HG02884 (cell line): Measurements from ENCODE around the gene ARID2.

Source experiments
- ATAC-seq: cut with Tn5 transposase; IDR thresholded peaks from one replicate; pipeline ENCODE4 v1.9.1; 2021; ENCODE audit warnings: mild to moderate bottlenecking, moderate library complexity; ENCODE audit not compliant: unreplicated experiment

Gene ARID2

DNA sequence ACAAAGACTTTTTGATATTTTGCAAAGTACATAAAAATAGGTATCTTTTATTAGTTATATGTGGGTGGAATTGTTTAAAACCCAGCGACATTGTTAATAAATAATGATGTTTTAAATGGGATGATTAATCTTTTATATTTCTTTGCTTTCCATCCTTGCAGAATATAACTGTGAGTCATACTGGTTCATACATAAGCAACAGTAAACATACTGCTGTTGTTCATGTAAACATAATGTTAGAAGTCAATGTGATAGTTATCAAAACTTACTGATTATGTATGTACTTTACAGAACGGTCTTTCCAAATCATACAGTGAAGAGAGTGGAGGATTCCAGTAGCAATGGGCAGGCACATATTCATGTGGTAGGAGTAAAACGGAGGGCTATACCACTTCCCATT, 119.8 kb downstream of the ARID2 start:
- ATAC-seq = no peak

DNA sequence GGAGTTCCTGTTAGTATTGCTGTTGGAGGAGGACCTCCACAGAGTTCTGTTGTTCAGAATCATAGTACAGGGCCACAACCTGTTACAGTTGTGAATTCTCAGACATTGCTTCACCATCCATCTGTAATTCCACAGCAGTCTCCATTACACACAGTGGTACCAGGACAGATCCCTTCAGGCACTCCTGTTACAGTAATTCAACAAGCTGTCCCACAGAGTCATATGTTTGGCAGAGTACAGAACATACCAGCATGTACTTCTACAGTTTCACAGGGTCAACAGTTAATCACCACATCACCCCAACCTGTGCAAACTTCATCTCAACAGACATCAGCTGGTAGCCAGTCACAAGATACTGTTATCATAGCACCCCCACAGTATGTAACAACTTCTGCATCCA, 120.8 kb downstream of the ARID2 start:
- no peak for ATAC-seq

DNA sequence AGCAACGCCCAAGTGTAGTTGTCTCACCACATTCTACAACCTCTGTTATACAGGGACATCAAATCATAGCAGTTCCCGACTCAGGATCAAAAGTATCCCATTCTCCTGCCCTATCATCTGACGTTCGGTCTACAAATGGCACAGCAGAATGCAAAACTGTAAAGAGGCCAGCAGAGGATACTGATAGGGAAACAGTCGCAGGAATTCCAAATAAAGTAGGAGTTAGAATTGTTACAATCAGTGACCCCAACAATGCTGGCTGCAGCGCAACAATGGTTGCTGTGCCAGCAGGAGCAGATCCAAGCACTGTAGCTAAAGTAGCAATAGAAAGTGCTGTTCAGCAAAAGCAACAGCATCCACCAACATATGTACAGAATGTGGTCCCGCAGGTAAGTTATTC, 123.0 kb downstream of the ARID2 start:
- ATAC-seq = no peak

DNA sequence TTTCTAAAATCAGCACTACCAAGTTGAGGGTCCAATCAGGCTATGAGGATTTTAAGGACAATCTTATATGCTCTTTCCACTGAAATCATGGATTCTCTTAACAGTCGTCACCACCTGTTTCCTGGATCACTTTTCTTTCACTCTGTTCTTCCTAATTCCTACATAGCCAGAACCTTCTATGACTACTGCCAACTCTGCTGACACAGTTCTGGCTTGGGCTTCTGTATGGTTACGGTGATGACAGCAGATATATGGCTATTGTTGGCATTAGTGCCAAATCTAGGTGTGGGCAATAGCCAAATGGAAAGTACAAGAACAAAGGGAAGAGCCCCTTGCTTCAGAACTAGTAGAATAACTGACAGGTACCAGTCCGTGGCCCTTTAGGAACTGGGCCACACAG, 124.0 kb downstream of the ARID2 start:
- no peak for ATAC-seq

DNA sequence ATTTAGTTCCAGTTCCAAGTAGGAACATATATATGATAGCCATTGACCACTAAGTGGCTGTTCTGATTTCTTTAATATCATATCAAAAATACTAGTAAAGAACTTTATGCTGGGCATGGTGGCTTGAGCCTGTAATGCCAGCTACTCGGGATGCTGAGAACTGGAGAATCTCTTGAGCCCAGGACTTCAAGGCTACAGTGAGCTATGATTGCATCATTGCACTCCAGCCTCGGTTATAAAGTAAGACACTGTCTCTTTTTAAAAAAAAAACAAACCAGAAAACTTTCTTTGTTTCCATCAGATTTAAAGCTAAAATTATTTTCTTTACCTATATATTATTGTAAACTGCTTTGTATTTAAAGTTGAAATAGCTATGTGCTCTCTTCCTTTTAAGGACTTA, 133.8 kb downstream of the ARID2 start:
- no peak for ATAC-seq

DNA sequence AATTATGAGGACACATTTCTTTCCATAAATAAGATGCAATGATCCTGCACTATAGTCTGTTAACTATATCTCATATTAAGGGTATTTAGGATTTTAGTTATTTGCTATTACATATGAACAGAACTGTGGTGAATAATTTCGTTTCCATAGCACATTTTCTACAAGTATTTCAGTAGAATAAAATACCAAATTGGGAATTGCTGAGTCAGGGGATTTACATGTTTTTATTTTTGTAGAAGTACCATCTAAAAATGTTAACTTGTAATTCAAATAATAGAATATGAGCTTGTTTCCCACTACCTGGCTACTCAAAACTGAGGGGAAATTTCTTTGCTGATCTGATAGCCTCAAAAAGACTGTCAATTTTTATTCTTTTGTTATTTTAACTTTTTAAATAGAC, 136.8 kb downstream of the ARID2 start:
- no peak for ATAC-seq

DNA sequence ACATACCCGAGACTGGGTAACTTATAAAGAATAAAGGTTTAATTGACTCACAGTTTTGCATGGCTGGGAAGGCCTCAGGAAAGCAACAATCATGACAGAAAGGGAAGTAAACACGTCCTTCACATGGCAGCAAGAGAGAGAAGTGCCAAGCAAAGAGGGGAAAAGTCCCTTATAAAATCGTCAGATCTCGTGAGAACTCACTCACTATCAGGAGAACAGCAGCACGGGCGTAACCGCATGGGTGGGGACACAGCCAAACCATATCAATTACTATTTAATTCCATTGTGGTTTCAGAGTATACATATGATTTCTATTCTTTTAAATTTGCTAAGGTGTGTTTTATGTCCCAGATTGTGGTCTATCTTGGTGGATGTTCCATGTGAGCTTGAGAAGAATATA, 142.9 kb downstream of the ARID2 start:
- ATAC-seq = no peak

DNA sequence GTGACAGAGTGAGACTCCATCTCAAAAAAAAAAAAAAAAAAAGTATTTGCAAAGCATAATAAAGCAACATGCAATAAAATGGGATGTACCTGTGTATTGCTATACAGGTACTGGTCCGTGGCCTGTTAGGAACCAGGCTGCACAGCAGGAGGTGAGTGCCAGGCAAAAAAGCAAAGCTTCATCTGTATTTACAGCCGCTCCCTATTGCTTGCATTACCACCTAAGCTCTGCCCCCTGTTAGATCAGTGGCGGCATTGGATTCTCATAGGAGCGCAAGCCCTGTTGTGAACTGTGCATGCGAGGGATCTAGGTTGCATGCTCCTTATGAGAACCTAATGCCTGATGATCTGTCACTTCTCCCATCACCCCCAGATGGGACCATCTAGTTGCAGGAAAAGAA, 147.6 kb downstream of the ARID2 start:
- no peak for ATAC-seq

DNA sequence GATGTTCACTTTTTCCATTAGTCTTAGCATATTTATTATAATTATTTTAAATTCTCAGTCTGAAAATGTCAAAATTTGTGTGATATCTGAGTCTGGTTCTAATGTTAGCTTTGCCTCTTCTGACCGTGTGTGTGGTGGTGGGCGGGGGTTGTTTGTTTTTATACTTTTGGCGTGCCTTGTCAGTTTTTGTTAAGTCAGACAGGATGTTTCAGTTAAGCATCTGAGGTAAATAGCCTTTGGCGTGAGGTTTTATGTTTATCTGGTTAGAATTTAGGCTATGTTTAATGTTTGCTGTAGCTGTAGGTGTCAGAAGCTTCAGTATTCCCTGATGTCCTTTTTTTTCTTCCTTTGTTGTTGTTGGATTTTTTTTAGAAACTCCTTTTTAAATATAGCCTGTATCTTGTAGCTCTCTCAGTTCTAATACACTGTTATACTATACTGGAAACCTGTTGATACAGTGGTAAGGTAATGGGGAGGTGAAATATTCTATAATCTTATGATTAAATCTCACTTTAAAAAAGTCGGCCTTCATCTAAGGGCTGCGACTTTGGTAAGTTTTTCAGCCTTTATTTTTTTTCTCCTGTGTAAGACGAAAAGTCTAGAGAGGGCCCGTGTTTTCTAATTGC, 149.2 kb downstream of the ARID2 start:
- ATAC-seq = no peak

DNA sequence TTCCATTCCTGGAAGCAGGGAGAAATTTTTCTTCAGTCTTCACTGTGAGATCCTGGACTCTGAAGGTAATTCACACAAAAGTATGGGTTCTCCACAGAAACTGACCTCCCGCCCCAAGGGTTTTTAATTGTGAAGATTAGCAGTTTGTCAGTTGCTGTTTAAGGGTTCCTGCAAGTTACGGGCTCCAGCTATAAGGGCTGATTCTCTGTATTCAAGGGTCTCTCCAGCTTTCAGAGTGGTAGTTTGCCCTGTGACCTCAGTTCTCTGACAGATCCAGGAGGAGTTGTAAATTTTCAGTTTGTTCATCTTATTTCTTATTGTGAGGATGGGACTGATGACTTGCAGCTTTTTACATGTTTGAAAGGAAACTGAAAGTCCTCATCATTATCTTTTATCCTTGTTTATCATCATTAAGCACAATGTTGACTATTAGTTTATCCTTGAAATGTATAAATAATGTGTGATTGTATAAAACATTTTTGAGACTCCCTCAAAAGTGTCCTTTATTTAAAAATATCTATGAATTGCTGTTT, 149.9 kb downstream of the ARID2 start:
- no peak for ATAC-seq

DNA sequence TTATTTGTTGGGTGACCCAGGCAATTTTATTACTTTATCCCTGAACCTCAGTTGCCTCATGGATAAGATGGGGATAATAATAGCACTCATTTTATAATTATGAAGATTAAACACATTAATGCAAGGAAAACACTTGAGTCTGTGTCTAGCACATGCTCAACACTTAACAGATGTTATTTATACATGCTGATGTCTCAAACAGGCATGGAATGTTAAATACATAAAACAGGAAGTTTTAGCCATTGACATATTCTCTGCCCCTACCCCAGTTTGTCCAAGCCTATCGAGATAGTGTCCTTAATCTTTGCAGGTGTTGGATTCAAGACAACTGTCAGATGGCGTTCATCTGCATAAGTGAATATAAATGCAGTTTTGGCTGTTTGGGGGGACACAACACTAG, 151.0 kb downstream of the ARID2 start:
- no peak for ATAC-seq

DNA sequence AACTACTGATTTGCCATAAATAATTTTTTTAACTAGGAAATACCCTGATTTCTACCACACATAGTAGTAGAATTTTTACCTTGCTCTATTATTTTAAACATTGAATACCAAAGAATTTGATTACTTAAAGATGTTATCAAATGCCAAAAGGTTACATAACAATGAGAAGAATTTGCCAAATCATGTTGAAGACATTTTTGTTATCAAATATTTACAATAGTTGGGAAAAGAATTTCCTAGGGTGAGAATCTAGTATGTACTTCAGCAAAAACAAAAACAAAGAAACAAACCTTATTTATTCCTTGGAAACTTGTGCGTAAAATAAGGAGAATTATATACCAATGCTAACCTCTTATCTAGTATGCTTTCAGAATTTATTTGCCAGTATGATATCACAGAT, 153.7 kb downstream of the ARID2 start:
- ATAC-seq = no peak

DNA sequence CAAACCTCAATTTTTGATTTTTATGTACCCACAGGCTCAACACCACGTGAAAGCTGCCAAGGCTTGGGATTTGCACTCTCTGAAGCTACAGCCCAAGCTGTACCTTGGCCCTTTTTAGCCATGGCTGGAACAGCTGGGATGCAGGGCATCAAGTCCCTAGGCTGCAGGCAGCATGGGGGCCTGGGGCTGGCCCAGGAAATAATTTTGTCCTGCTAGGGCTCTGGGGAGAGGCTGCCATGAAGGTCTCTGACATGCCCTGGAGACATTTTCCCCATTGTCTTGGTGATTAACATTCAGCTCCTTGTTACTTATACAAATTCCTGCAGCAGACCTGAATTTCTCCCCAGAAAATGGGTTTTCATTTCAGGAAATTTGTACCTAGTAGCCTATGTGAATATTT, 157.2 kb downstream of the ARID2 start:
- ATAC-seq = no peak

DNA sequence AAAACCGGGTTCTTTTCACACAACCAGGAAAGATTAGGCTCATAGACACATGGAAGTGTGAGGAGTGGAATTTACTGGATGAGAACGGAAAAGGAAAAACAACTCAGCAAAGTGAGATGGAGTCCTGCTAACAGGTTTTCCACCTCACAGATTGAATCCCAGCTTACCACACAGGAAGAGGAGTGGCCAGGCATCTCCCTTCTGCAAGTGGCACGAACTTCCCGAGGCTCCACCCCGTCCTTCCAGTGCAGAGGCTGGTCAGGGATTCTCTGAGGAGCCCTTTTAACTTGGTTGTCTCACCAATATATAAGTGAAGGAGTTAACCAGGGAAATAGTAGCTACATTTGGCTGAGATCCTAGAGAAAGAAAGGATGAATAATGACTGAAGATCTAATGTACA, 158.0 kb downstream of the ARID2 start:
- no peak for ATAC-seq

DNA sequence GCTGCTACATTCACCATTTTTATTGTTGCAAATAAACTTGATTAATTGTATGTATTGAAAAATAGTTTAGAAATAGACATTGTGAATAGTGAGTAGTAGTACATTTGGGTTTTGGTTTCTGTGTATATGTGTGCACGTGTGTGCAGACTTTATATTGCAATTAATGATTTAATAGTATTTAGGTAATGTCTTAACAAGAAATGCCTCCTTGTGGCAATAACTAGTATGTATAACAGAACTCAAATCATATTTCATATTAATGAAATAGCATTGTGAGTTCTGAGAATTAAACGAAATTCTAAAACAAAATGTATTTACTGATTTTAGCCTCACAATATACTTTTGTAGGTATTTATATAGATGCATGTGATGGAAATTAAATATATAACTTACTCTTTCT, 160.8 kb downstream of the ARID2 start:
- ATAC-seq = no peak

DNA sequence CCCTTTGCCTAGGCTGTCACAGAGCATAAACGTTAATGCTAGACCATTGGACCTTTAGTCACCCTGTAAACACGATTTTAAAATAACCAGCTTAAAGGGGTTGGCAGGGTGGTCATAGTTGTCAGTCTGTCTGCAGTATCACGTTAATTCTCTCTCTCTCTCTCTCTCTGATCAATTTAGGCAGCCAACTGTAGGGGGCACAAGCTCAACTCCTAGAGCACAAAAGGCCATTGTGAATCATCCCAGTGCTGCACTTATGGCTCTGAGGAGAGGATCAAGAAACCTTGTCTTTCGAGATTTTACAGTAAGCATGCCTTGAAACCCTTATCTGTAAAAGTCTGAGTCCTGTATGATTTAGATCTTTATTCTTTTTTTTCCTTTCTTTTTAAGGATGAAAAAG, 163.7 kb downstream of the ARID2 start:
- no peak for ATAC-seq

DNA sequence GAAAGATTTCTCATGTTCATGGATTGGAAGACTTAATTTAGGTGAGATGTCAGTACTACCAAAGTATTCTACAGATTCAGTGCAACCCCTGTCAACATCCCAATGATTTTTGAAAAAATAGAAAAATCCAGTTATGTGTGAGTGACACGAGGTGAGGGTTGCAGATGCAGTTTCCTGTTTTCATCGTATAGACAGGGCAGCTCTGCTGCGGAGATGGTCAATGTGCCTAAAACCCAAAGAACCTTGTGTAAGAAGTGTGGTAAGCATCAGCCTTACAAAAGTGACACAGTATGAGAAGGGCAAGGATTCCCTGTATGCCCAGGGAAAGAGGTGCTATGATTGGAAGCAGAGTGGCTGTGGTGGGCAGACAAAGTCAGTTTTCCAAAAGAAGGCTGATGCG, 166.5 kb downstream of the ARID2 start:
- no peak for ATAC-seq

DNA sequence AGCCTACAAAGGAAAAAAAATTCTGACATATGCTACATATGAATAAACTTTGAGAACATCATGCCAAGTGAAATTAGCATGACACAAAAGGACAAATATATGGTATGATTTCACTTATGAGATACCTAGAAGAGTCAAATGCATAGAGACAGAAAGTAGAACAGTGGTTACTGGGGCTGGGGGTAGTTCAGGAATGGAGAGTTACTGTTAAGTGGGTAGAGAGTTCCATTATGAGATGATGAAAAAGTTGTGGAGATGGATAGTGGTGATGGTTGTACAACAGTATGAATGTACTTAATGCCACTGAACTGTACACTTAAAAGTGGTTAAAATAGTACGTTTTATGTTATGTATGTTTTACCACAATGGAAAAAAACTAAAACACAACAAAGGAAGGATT, 168.6 kb downstream of the ARID2 start:
- no peak for ATAC-seq

DNA sequence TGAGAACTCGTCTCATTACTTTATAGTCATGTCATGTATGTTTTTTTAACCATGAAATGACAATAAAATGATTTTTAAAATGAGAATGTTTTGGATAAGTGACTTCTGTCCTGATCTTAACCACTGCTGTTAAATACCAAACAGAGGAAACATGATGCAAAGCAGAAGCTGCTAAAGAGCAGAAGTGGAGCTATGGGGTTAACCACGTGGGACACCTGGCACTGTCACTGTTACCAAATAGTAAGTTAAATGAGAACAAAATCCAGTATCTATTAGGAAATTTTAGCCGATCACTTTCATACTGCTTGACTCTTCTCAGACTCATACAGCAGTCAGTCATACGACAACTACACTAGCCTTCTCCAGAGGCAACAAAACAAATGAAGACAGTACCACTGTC, 178.4 kb downstream of the ARID2 start:
- peak; percentile 75 for ATAC-seq

DNA sequence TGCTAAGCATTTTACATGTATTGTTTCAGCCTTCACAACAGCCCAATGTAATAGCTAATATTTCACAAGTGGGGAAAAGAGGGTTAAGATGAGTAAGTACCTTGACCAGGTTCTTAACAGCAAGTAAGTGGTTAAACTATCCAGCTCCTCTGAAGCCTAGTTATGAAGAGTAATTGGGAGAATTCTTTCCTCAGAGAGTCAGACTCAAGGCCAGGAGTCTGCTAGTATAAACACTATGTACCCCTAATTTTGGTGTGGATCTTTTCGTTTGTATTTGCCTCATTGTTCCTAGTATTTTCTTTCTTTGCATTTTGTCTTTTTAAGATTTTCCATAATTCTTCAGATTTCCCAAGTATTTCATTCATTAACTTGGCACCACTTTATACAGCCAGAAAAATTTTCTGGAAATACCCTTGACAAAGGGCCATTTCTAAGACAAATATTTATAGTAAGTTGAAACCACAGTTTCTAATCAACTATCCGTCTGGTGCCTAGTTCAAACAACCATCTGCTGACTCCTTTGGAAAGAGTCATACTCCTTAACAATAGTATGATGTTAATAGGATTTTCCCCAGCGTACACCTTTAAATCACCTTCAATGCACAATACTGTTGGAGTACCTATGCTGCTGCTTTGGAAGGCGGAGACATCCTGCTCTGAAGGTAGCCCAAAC, 179.7 kb downstream of the ARID2 start:
- ATAC-seq = no peak

DNA sequence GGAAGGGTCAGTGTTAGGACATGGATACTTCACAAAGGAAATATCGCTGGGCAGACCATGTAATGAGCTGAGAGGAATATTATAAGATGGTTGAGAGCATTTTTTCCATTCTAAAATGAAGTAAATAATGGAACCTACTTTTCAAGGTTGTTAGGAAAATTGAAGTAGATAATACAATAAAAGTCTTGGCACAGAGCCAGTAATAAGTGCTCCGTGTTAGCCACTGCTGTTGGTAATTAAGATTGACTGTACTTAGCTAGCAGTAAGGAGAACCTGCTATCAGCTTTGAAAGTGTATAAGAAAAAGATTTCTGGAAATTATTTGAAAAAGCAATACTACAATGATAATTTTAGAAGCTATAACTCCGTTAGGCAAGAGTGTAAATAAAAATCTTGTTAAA, 183.3 kb downstream of the ARID2 start:
- no peak for ATAC-seq

DNA sequence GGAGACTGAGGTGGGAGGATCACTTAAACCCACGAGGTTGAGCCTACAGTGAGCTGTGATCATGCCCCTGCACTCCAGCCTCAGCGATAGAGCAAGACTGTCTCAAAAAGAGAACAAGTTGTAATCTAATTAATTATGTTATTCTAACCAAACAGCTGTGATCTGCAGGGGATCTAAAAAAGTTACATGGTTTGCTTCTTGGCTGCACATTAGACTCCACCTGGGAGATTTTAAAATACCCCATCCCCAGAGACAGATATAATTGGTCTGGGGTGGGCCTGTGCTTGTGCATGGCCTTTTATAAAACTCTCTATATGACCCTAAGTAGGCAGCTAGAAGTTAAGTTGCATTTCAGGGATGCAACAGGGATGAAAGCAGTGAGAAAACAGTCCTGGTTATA, 184.1 kb downstream of the ARID2 start:
- no peak for ATAC-seq

DNA sequence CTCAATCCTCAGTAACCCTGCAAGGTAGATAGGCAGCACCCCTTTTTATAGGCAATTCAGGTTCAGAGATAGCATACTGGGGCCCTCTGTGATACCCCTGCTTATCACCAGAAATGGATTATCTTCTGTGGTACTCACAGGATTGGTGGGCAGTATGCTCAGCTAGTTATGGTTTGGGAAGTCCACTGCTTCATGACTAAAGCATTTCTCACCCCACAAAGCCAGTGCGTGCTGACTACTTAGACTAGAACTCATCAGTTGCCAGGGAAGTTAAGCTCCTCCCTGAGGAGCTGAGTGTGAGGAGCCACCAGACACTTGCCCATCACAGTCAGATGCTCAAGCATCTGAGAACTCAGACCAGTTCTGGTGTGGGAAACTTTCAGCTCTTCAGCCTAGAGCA, 184.6 kb downstream of the ARID2 start:
- no peak for ATAC-seq
